Vagina (tissue), 2 donors: ENCODE results near the gene MPV17L2.

Experiments used
- CTCF ChIP-seq, 3 experiments: fragments of 450-650 bp in 2 of 3; fragments of 200-600 bp in 1 of 3; sonication (generic) in 1 of 3; IDR thresholded peaks; one replicate each; pipeline ENCODE4 v1.5.1; 2017 to 2019; ENCODE audit warnings: antibody characterized with exemption in 3 of 3, mild to moderate bottlenecking in 2 of 3, moderate library complexity in 2 of 3
- POLR2A ChIP-seq, 2 donors: fragments of 450-650 bp; IDR thresholded peaks; one replicate each; pipeline ENCODE4 v1.6.1; 2017; ENCODE audit warnings: antibody characterized with exemption in 2 of 2, mild to moderate bottlenecking in 2 of 2, moderate library complexity in 2 of 2
- POLR2AphosphoS5 ChIP-seq, 2 donors: sonication (generic); formaldehyde crosslinking; IDR thresholded peaks; one replicate each; pipeline ENCODE4 v1.9.0; 2017; ENCODE audit warnings: antibody characterized with exemption in 2 of 2, mild to moderate bottlenecking in 2 of 2, low read depth in 1 of 2; ENCODE audit not compliant: insufficient read depth in 1 of 2

GRCh38 chr19:18170714-18171255, 22.2 kb upstream of the MPV17L2 start:
- TF ChIP-seq POLR2AphosphoS5 (IDR thresholded peaks at IDR 0.05; ENCODE audit: insufficient read depth in 1 of 2, low read depth in 1 of 2) (no peak), CTCF (IDR thresholded peaks at IDR 0.05) (no peak), POLR2A (IDR thresholded peaks at IDR 0.05) (no peak)
